Naive B cell (primary cell): ENCODE measurements around the gene XPA. TPM values are rescaled to one million over a fixed set of nuclear protein-coding genes. Genes with fewer than 3 reads are reported as not detected.
A peak's percentile ranks its signal among the peaks of the same experiment; 100 is the strongest.
"Not testable (repeated sequence)": the region's sequence is repeated elsewhere in the genome, so short reads cannot be mapped to it uniquely, and the experiment has no call there.

Experiments used
- ATAC-seq, 2 donors: fragments of 150-1000 bp; cut with Tn5 transposase; 2 replicates each; pipeline ENCODE4 v1.10.0; 2021; ENCODE audit warnings: low read depth in 2 of 2, mild to moderate bottlenecking in 2 of 2, moderate library complexity in 2 of 2
- DNase-seq: peaks from one replicate; pipeline ENCODE4 v3.0.0; 2022
- H3K27ac Mint-ChIP-seq, 6 donors: one replicate each; pipeline ENCODE4 v1.8.0; 2020 to 2022; ENCODE audit warnings: mild to moderate bottlenecking in 6 of 6, mixed read lengths in 6 of 6, moderate library complexity in 5 of 6, inconsistent platforms in 2 of 6
- H3K27me3 Mint-ChIP-seq, 3 donors: one replicate each; pipeline ENCODE4 v1.8.0; 2021 to 2022; ENCODE audit warnings: mixed read lengths in 3 of 3, mild to moderate bottlenecking in 1 of 3
- H3K36me3 Mint-ChIP-seq, 2 donors: one replicate each; pipeline ENCODE4 v1.8.0; 2020 to 2022; ENCODE audit warnings: mixed read lengths in 2 of 2, inconsistent platforms in 1 of 2, mild to moderate bottlenecking in 1 of 2
- H3K4me1 Mint-ChIP-seq, 3 donors: one replicate each; pipeline ENCODE4 v1.8.0; 2020 to 2022; ENCODE audit warnings: mixed read lengths in 3 of 3, inconsistent platforms in 1 of 3, mild to moderate bottlenecking in 1 of 3, moderate library complexity in 1 of 3
- H3K4me3 Mint-ChIP-seq, 8 donors: one replicate each; pipeline ENCODE4 v1.8.0; 2020 to 2022; ENCODE audit warnings: mild to moderate bottlenecking in 8 of 8, mixed read lengths in 8 of 8, moderate library complexity in 8 of 8, inconsistent platforms in 2 of 8
- H3K9me3 Mint-ChIP-seq, 7 donors: one replicate each; pipeline ENCODE4 v1.8.0; 2020 to 2022; ENCODE audit warnings: mixed read lengths in 7 of 7, mild to moderate bottlenecking in 5 of 7, inconsistent platforms in 2 of 7, moderate library complexity in 1 of 7
- polyA plus RNA-seq, 6 donors: library from polyadenylated mRNA; unstranded; fragments of 300-500 nt; fragmentation: Illumina TruSeq; gene quantifications; one replicate each; pipeline ENCODE4 v1.2.3, GENCODE V29; 2021; ENCODE audit warnings: low read depth in 6 of 6

The XPA gene
- polyA plus RNA-seq, 6 donors from 2014 or later: 26.5 to 38.9 (median 33.4) TPM

- Mint-ChIP-seq H3K9me3 (peaks cover 2 to 11% (median 6%) of the 10 kb centered on the region in 7 donors), H3K36me3 (peaks cover 7 to 8% of the 10 kb centered on the region in 2 donors), H3K4me3 (no peak overlapping the region), H3K4me1 (no peaks in the 10 kb centered on the region), H3K27me3 (peaks cover 32 to 43% (median 37%) of the 10 kb centered on the region in 3 donors), H3K27ac (no peak overlapping the region)
- DNase-seq (no peak), ATAC-seq (no peak)
Measured at GRCh38 chr9:97721396-97721795, 24.3 kb upstream of the XPA start.

- no peak overlapping the region for H3K4me3 Mint-ChIP-seq
- H3K27ac Mint-ChIP-seq: no peak overlapping the region
- DNase-seq (no peak), ATAC-seq (no peak)
- H3K36me3 Mint-ChIP-seq: peaks cover 7 to 8% of the 10 kb centered on the region in 2 donors
- peaks cover 21 to 37% (median 23%) of the 10 kb centered on the region in 3 donors for H3K27me3 Mint-ChIP-seq
- no peaks in the 10 kb centered on the region for H3K4me1 Mint-ChIP-seq
- peaks cover 2 to 11% (median 6%) of the 10 kb centered on the region in 7 donors for H3K9me3 Mint-ChIP-seq
Measured at GRCh38 chr9:97717866-97718265, 20.7 kb upstream of the XPA start.

GRCh38 chr9:97714435-97714834 lies 17.3 kb upstream of the XPA start:
- Mint-ChIP-seq H3K4me3 (no peak overlapping the region), H3K27ac (no peak overlapping the region), H3K9me3 (peaks cover 0 to 4% (median 0%) of the 10 kb centered on the region in 7 donors), H3K4me1 (peaks cover 0 to 8% (median 8%) of the 10 kb centered on the region in 3 donors), H3K27me3 (peaks cover 20 to 49% (median 34%) of the 10 kb centered on the region in 3 donors), H3K36me3 (peaks cover 0 to 6% of the 10 kb centered on the region in 2 donors)
- DNase-seq: no peak
- no peak for ATAC-seq

- Mint-ChIP-seq H3K36me3 (no peaks in the 10 kb centered on the region), H3K4me1 (peaks cover 0 to 8% (median 8%) of the 10 kb centered on the region in 3 donors), H3K9me3 (no peaks in the 10 kb centered on the region), H3K27ac (peak overlapping the region in 1 of 6 donors; percentile 42), H3K27me3 (peaks cover 22 to 61% (median 47%) of the 10 kb centered on the region in 3 donors), H3K4me3 (no peak overlapping the region)
- DNase-seq (no peak), ATAC-seq (no peak)
Measured at GRCh38 chr9:97711223-97711626, 14.1 kb upstream of the XPA start.

- ATAC-seq: peak; percentile 85 to 91
- DNase-seq: peak; percentile 53
- H3K36me3 Mint-ChIP-seq: no peaks in the 10 kb centered on the region
- no peaks in the 10 kb centered on the region for H3K9me3 Mint-ChIP-seq
- peaks cover 0 to 11% (median 8%) of the 10 kb centered on the region in 3 donors for H3K4me1 Mint-ChIP-seq
- peaks cover 25 to 62% (median 49%) of the 10 kb centered on the region in 3 donors for H3K27me3 Mint-ChIP-seq
- H3K4me3 Mint-ChIP-seq: peak overlapping the region in 1 of 8 donors; percentile 69
- H3K27ac Mint-ChIP-seq: no peak overlapping the region
Measured at GRCh38 chr9:97710356-97711222, 13.4 kb upstream of the XPA start.

- Mint-ChIP-seq H3K4me3 (no peak overlapping the region), H3K27me3 (peaks cover 29 to 56% (median 55%) of the 10 kb centered on the region in 3 donors), H3K36me3 (no peaks in the 10 kb centered on the region), H3K9me3 (peaks cover 0 to 2% (median 0%) of the 10 kb centered on the region in 7 donors), H3K4me1 (peaks cover under 1 to 17% (median 8%) of the 10 kb centered on the region in 3 donors), H3K27ac (no peak overlapping the region)
- ATAC-seq (no peak), DNase-seq (no peak)
Measured at GRCh38 chr9:97706246-97706645, 9.1 kb upstream of the XPA start.

- no peak for DNase-seq
- H3K4me3 Mint-ChIP-seq: no peak overlapping the region
- no peaks in the 10 kb centered on the region for H3K36me3 Mint-ChIP-seq
- peaks cover 0 to 3% (median 0%) of the 10 kb centered on the region in 7 donors for H3K9me3 Mint-ChIP-seq
- H3K4me1 Mint-ChIP-seq: peaks cover 0 to 10% (median 3%) of the 10 kb centered on the region in 3 donors
- H3K27me3 Mint-ChIP-seq: peaks cover 24 to 54% (median 54%) of the 10 kb centered on the region in 3 donors
- H3K27ac Mint-ChIP-seq: peak overlapping the region in 1 of 6 donors; percentile 6
- ATAC-seq: peak; percentile 41 to 52
Measured at GRCh38 chr9:97705354-97705950, 8.3 kb upstream of the XPA start.

GRCh38 chr9:97704851-97705250 lies 7.7 kb upstream of the XPA start:
- Mint-ChIP-seq H3K9me3 (peaks cover 0 to 3% (median 0%) of the 10 kb centered on the region in 7 donors), H3K4me1 (peaks cover 2 to 13% (median 4%) of the 10 kb centered on the region in 3 donors)
- no peak for DNase-seq

GRCh38 chr9:97704345-97704677 lies 7.2 kb upstream of the XPA start:
- H3K9me3 Mint-ChIP-seq: peaks cover 0 to 3% (median 0%) of the 10 kb centered on the region in 7 donors
- peaks cover 25 to 58% (median 46%) of the 10 kb centered on the region in 3 donors for H3K27me3 Mint-ChIP-seq
- no peak overlapping the region for H3K4me3 Mint-ChIP-seq
- peaks cover 7 to 18% (median 9%) of the 10 kb centered on the region in 3 donors for H3K4me1 Mint-ChIP-seq
- H3K36me3 Mint-ChIP-seq: no peaks in the 10 kb centered on the region
- H3K27ac Mint-ChIP-seq: no peak overlapping the region
- DNase-seq: no peak
- no peak for ATAC-seq

More at GRCh38 chr9:97704851-97705250, 7.7 kb upstream of the XPA start:
- no peaks in the 10 kb centered on the region for H3K36me3 Mint-ChIP-seq
- no peak for ATAC-seq
- peaks cover 21 to 54% (median 48%) of the 10 kb centered on the region in 3 donors for H3K27me3 Mint-ChIP-seq
- no peak overlapping the region for H3K27ac Mint-ChIP-seq
- H3K4me3 Mint-ChIP-seq: no peak overlapping the region

- Mint-ChIP-seq H3K9me3 (peaks cover 0 to 3% (median 0%) of the 10 kb centered on the region in 7 donors), H3K4me1 (peaks cover 13 to 22% (median 15%) of the 10 kb centered on the region in 3 donors), H3K4me3 (no peak overlapping the region), H3K36me3 (no peaks in the 10 kb centered on the region), H3K27ac (no peak overlapping the region), H3K27me3 (peaks cover 25 to 56% (median 43%) of the 10 kb centered on the region in 3 donors)
- ATAC-seq (no peak), DNase-seq (no peak)
Measured at GRCh38 chr9:97703437-97704344, 6.6 kb upstream of the XPA start.

GRCh38 chr9:97699824-97700223 lies 2.7 kb upstream of the XPA start:
- not testable (repeated sequence) for H3K36me3 Mint-ChIP-seq, ATAC-seq, DNase-seq, H3K9me3 Mint-ChIP-seq
- peaks cover 10 to 35% (median 18%) of the 10 kb centered on the region in 3 donors for H3K27me3 Mint-ChIP-seq
- peak overlapping the region in 4 of 6 donors; percentile 2 to 84 (median 64) for H3K27ac Mint-ChIP-seq
- H3K4me1 Mint-ChIP-seq: peaks cover 35 to 46% (median 38%) of the 10 kb centered on the region in 3 donors
- peak overlapping the region; percentile 56 to 89 (median 80) for H3K4me3 Mint-ChIP-seq

- H3K27ac Mint-ChIP-seq: peak overlapping the region; percentile 2 to 84 (median 78)
- peak; percentile 27 for DNase-seq
- not testable (repeated sequence) for H3K36me3 Mint-ChIP-seq, H3K9me3 Mint-ChIP-seq, ATAC-seq
- H3K4me1 Mint-ChIP-seq: peaks cover 37 to 51% (median 43%) of the 10 kb centered on the region in 3 donors
- H3K4me3 Mint-ChIP-seq: peak overlapping the region; percentile 56 to 89 (median 80)
- H3K27me3 Mint-ChIP-seq: peaks cover 10 to 35% (median 18%) of the 10 kb centered on the region in 3 donors
Measured at GRCh38 chr9:97699281-97699680, 2.1 kb upstream of the XPA start.
